Activated CD4-positive, CD25-positive, alpha-beta regulatory T cell treated with anti-CD3 and anti-CD28 coated beads, Interleukin-2, amount 50 U/mL, for 16 hours (primary cell): ENCODE measurements around the gene MPO.
A peak's percentile ranks its signal among the peaks of the same experiment; 100 is the strongest.

Experiments used
- DNase-seq: peaks from one replicate; pipeline ENCODE4 v3.0.0-alpha.2; 2020; ENCODE audit warnings: low read depth, low spot score

MPO gene

DNA sequence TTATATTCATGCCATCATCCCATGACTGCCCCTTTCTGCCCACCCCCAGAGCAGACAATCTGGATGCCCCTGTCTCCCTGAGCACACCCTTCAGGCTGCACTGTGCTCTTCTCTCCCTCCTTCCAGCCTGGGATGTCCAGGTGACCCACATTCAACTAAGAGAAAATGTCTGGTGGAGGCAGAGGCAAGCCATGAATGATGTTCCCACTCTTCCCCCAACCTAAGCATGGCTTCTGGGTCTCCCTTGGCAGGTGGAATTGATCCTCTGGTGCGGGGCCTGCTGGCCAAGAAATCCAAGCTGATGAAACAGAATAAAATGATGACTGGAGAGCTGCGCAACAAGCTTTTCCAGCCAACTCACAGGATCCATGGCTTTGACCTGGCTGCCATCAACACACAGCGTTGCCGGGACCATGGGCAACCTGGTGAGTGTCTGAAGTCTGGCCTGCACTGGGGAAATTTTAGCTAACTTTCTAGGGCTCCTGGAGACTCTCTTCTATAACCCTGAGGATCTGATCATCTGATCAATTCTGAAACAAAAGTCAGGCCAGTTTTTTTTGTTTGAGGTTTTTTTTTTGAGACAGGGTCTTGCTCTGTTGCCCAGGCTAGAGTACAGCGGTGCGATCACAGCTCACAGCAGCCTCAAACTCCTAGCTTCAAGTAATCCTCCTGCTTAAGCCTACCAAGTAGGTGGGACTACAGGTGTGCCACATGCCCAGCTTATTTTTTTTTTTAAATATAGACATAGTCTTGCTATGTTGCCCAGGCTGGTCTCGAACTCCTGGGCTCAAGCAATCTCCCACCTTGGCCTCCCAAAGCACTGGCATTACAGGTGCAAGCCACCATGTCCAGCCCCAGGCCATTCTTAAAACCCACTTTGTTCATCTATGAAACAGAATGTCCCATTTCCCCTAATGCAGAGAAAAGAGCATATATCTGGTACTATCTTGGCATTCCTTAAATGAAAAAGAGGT, 14.5 kb downstream of the MPO start:
- no peak for DNase-seq

DNA sequence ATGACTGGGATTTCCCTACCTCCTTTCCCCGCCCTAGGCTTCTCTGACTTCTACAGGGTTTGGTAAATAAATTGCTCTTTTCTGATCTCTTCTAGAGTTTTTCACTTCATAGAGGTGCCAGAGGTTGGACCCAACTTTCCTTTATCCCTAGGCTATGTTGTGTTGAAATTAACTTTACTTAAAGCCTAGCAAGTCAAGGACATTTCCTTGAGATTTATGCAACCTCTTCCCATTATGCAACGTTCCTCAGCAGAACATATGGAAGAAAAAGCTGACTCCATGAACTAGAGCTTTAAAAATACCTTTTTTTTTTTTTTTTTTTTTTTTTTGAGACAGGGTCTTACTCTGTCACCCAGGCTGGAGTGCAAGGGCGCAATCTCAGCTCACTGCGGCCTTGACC, 15.5 kb downstream of the MPO start:
- DNase-seq = no peak

DNA sequence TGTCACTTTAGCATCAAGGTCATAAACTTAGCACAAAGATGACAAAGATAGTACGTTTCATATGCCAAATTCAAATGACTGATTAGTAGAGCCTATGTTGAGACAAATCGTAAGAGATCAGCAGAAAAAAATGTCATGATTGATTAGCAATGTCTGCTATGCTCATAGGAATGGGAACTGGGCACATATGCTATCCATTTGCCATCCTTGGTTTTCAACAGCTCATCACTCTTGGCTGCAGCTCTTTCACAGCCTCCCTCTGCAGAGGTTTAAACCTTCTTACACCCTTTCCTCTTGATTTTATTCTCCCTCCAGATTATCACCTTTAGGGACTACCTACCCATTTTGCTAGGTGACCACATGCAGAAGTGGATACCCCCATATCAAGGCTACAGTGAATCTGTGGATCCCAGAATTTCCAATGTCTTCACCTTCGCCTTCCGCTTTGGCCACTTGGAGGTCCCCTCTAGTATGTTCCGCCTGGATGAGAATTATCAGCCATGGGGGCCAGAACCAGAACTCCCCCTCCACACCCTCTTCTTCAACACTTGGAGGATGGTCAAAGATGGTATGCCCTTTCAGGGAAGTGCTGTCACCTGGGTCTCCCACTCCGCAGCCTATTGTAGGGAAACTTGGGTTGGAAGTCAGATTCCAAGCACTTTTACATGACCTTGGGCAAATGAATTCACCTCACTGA, 16.2 kb downstream of the MPO start:
- DNase-seq = no peak

DNA sequence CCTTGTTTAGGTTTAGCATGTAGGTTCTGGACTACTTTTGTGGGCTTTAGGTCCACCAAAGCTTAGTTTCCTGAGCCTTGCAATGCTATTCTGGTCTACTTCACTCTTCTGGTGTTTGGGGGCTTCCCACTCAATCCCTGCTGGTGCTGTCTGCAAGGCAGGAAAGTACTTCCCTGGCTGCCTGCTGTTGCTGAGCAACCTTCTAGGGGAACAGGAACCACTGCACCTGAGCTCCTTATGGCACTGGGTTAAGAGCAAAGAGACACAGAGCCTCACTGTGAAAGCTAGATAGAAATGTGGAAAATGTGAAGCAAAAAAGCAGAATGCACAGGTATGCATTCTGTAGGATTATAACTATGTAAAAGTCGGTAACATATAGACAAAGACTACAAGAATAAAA, 17.0 kb downstream of the MPO start:
- DNase-seq = no peak

DNA sequence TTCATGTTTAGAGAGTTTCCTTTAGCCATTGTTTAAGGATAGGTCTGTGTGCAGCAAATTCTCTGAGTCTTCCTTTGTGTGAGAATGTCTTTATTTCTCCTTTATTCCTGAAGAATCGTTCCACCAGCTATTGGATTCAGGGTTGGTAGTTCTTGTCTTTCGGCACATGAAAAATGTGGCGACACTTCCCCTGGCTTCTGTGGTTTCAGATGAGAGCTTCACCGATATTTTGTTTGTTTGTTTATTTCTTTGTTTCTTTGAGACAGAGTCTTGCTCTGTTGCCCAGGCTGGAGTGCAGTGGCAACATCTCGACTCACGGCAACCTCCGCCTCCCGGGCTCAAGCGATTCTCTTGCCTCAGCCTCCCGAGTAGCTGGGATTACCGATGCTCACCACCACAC, 18.6 kb downstream of the MPO start:
- no peak for DNase-seq

DNA sequence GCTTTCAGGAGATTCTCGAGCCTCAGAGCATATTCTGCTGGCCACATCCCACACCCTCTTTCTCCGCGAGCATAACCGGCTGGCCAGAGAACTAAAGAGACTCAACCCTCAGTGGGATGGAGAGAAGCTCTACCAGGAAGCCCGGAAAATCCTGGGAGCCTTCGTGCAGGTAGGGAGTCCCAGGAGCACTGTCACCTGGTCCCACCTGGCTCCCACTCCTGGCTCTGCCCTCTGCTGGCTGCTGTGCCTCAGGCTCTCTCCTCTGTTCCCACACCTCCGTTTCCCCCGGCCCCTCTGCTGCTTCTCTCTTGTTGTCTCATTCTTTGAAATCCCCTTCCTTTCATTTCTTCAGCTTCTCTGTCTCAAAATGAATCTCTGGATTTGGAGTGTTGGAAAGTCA, 25.9 kb downstream of the MPO start:
- no peak for DNase-seq

DNA sequence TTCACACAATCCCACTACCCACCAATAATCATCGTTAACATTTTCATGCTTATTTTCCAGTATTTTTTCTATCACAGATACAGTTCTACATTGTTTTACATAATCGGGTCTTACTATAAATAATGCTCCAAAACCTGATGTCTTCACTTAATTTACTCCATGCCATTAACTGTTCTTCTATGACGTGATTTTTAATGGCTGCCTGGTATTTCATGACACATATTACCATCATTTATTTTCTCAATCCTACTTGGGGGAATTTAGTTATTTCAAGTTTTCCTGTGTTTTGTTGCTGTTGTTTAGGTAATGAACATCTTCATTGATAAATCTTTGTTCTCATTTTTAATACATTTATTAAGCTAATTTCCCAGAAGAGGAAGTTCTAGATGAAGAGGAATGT, 27.7 kb downstream of the MPO start:
- DNase-seq = no peak

DNA sequence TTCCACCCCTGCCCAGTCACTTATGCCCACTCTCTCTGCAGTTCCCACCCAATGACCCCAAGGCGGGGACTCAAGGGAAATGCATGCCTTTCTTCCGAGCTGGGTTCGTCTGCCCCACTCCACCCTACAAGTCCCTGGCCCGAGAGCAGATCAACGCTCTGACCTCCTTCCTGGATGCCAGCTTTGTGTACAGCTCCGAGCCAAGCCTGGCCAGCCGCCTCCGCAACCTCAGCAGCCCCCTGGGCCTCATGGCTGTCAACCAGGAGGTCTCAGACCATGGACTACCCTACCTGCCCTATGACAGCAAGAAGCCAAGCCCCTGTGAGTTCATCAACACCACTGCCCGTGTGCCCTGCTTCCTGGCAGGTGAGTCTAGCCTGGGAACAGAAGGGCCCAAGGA, 28.6 kb downstream of the MPO start:
- DNase-seq = no peak

DNA sequence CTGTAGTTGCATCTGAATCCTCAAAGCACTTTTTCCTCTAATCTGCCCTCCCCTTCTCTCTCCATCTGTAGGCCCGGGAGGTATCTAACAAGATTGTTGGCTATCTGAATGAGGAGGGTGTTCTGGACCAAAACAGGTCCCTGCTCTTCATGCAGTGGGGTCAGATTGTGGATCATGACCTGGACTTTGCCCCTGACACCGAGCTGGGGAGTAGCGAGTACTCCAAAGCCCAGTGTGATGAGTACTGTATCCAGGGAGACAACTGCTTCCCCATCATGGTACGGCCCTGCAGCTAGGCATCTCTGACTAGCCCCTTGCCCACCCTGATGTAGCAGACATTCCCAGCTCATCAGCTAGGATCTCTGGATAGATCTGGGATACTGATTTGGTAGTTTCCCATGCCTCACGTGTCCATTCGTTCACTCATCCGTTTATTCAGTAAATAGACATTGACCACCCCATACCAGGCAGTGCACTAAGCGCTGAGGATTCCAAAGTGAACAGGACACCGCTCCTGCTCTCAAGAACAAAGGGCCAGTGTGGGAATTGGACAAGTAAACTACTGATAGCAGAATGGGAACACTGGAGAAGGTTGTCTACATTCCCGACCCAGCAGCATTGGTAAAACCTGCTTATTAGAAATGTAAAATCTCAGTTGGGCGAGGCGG, 30.3 kb downstream of the MPO start:
- no peak for DNase-seq

DNA sequence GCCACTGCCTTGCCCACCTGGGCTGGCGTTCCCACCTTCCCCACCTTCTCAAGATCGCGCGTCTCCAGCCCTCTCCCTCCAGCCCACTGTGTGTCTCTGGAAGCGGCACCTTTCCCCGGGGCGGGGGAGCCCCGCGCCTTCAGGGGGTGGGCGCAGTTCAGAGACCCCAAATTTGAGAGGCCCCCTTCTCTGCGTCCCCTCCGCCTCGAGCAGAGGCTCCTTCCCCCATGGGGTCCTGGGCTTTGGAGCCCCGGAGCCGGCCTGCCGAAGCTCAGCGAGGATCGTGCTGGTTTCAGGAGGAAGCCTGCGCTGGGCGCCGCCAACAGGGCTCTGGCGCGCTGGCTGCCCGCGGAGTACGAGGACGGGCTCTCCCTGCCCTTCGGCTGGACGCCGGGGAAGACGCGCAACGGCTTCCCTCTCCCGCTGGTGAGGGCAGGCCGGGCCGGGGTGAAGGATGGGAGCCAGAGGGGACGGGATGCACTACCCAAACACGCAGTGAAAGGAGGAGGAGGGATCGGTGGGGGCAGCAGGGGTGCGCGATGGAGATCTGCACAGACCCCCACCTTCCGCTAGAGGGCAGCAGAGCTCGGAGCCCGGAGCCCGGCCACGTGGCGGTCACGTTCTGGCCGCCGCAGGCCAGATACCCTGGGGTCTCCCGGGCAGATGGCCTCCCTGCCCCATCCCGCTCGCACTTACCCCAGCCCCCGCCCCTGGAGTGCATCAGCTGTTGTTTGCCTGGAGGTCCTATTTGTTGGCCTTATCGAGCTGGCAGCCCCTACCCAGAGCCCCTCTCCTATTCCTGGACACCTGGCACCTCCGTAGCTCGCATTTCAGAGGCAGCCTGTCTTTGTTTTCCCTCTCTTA, 31.2 kb downstream of the MPO start:
- peak; percentile 56 for DNase-seq

DNA sequence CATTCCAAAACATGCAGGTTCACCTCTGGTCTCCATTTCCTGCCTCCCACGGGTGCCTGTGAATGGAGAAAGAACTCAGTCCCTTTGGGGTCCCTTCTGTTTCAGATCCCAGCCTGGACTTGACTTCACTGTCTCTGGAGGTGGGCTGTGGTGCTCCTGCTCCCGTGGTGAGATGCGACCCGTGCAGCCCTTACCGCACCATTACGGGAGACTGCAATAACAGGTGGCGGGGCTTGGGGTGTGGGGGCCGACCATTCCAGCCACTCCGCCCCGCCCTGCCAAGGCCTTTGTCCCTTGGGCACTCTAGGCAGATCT, 31.8 kb downstream of the MPO start:
- no peak for DNase-seq

DNA sequence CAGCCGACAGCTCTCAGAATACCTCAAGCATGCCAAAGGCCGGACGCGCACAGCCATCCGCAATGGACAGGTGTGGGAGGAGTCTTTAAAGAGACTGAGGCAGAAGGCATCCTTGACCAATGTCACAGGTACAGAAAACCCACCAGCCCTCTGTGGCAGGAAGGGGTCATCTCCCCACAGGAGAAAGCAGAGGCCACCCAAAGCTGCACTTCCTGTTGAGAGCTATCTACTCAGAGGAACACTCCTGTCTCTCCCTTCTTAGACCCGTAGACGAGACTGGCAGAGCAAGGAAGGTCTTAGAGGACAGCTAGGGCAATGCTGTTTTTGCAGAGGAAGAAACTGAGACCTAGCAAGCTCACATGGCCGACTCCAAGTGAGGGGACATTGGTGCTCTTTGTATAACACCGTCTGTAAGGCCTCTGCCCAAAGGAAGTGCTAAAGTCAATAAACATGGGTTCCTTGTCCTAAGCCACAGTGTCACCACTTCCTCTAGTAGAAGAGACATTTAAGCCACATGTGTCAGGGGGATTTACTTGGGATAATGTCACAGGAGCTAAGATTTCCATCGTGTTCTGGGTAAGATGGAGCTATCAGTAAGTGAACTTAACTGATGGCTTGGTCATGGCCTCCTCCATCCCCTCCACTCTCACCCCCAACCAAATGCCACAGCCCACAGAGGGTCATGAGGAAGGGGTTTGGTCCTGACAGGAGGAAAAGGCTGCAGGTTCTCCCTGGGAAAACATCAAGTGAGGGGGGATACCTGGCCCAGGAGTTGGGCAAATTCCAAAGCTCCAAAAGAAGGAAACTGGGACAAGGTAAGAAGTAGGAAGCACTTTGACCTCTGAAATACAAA, 33.0 kb downstream of the MPO start:
- no peak for DNase-seq

DNA sequence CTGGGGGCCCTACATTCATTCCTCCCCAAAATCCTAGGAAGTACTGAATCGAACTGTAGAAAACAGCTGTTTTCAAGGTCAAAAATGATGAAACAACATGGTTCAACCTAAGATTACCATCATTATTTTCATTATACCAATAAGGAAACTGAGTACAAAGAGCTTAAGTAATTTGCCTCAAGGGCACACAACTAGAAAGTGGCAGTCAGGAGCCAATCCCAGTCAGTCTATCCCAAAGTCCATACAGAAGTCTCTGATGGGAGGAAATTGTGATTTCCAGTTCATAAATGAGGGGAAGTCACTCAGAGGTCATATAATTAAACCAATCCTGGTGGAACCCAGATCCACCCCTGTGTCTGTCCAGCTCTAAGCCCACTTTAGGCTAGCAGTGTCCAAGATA, 34.0 kb downstream of the MPO start:
- DNase-seq = no peak

DNA sequence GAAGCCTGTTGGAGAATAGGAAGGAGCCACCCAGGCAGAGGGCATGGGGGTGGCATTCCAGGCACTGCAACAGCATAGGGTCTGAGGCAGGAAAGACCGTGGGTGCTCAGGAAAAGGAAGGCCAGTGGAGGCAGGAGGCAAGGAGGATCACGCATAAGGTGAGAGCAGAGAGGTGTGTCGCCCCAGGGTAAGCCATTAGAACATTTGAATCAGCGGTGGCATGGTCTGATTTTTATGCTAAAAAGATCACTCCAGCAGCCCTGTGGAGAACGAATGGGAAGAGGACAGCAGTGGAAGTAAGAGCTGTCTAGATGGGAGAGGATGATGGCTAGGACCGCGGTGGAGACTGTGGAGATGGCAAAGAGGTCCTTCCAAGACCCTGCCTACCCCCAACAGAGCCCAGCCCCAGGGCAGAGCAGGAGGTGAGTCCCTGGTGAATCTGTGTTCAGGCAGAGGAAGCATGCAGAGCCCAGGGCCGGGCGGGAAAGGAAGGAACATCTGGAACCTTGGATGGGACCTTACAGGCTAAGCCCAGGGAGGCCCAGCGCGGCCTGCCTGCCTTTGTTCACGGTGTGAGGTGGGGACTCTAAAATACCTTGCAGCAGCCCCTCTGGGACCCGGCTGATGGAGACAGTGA, 34.5 kb downstream of the MPO start:
- no peak for DNase-seq

DNA sequence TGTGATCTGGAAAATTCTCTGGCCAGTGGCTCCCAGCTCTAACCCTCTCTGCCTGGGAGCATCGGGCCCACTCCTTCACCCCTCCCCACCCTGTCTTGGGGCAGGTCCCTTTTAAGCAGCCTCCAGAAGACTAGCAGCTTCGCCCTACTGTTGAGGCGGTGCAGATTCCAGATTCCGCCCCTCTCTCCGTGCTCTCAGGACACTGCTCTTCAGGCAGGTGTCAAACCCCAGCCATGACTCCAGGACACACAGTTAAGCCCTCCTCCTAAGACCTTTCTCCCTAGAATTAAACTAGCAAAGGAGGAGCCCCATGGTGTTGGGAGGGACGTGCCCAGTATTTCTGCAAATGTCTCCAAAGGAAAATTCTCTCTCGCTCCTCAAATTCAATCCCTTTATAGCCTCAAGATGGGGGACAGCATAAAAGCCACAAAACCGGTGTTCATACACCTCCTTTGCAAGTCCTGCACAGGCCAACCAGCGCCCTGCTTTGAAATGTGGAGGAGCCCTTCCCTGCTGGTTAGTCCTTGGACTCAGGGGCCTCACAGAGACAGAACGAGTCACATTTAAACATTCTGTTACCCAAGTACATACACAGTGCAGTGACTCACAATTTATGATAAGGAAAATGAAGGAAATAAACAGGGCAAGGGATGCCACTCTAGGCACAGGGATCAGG, 35.2 kb downstream of the MPO start:
- DNase-seq = no peak

DNA sequence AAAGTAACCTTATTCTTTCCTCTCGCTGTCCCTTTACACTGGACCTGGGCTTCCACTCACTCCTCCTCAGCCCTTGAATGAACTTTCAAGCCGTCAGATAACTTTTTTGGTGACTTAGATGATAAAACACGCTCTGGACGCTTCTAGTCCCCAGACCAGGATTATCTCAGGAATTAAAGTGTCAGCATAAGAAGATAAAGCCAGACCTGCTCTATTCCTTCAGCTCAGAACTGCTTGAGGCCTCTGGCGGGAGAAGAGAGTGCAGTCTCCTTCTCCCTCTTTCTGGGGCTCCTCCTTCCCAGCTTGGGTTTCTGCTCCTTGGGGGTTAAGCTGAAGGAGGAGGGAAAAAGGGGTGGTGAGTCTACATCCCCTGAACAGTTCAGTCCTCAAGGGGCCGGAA, 35.8 kb downstream of the MPO start:
- no peak for DNase-seq

DNA sequence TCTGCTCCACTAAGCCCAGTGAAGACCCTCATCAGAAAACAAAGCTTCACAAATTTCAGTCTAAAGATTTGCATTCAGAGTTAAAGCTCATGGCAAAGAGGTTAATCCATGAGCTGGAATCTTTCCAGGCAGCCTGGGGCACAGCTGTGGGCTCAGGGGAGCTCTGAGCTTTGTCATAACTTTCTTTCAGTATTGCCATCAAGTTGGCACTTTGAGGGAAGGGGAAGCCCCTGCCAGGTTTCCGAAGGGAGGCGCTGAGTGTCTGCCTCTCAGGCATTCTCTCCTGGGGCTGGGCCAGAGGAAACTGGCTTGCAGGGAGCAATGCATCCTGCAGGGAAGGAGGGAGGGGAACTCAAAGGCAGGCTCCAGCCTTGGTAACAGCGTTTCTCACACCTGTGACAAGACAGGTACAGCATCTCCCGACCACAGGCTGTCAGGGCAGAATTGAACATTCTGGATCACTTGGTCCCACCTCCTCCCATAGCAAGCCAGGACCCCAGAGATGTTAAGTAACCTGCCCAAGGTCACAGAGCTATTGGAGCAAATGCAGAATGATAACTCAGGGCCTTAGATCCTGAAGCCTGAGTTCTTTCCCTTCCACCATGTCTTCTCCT, 38.5 kb downstream of the MPO start:
- DNase-seq = no peak

DNA sequence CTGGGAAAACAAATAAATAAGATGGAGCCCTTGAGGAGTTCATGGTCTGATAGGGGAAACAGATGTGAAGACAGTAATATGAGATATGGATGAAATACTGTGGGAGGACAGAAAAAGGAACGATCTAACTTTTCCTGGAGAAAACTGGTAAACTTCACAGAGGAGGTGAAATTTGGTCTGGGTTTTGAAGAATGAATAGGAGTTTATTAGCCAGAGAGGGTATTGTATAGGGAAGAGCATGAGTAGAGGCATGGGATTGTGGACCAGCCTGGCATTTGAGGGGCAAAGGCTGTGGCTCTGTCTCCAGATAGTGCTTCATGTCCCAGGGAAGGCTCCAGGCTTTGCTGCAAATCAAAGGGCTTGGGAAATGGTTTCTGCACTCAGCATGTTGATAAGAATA, 40.7 kb downstream of the MPO start:
- DNase-seq = no peak

DNA sequence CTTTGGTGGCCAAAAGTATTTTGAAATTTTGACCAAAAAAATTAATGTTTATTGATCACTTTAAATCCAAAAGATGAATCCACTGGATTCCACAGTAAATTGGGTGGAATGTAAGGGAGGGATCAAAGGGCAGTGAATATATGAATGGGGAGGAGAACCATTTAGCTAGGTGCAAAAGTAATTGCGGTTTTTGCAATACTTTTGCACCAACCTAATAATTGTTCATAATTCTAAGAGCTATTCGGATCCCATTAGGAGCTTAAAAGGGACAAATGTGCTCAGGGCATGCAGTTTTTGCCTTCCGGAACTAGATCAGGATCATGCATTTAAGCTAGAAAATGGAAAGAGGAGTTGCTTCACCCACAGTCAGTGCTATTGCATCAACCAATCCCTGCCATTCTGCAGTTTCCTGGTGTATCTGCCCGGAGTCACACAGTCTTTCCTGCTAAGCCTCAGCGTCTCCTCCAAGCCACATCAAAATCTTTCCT, 42.5 kb downstream of the MPO start, which contains the start of gene LPO:
LPO (plus strand) TSS at position 438 of the 488 bp plus-strand sequence. CDS start 4,396 bp downstream, outside the sequence.
- DNase-seq = no peak
